ENCODE measurements around the gene B4GALT1.

DNA sequence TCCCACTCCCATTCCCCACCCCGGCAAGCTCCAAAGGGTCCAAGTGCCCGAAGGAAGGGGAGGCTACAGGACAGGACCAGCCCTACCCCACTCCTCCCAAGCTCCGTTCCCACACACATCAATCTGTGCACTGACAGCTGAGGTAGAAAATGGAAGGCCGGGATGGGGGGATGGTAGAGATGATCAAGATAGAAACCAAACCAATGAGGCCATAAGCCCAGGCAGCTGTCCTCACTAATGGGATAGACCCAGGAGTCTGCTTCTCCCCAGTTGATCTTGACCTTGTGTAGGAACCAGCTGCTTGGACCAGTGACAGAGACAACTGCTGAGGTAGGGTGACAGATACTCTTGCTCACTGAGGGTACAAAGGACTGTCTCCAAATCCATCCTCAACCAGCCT, 38.6 kb downstream of the B4GALT1 start:
- TF ChIP-seq, protein P1, sequence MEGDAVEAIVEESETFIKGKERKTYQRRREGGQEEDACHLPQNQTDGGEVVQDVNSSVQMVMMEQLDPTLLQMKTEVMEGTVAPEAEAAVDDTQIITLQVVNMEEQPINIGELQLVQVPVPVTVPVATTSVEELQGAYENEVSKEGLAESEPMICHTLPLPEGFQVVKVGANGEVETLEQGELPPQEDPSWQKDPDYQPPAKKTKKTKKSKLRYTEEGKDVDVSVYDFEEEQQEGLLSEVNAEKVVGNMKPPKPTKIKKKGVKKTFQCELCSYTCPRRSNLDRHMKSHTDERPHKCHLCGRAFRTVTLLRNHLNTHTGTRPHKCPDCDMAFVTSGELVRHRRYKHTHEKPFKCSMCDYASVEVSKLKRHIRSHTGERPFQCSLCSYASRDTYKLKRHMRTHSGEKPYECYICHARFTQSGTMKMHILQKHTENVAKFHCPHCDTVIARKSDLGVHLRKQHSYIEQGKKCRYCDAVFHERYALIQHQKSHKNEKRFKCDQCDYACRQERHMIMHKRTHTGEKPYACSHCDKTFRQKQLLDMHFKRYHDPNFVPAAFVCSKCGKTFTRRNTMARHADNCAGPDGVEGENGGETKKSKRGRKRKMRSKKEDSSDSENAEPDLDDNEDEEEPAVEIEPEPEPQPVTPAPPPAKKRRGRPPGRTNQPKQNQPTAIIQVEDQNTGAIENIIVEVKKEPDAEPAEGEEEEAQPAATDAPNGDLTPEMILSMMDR (IDR thresholded peaks at IDR 0.05): no peak
- TF ChIP-seq POLR2A (IDR thresholded peaks at IDR 0.05) (no peak), EP300 (IDR thresholded peaks at IDR 0.05) (no peak)

Data from ovary (tissue), 3 donors.